ENCODE data around the gene ADAMTSL4.

GRCh38 chr1:150603711-150604110, 54.5 kb downstream of the ADAMTSL4 start:
- TF ChIP-seq POLR2A (IDR thresholded peaks at IDR 0.05) (no peak), CTCF (IDR thresholded peaks at IDR 0.05) (no peak), POLR2AphosphoS5 (IDR thresholded peaks at IDR 0.05; ENCODE audit: insufficient read depth in 1 of 2, low read depth in 1 of 2) (no peak)

Data from vagina (tissue), 2 donors.